Fibroblast of peridontal ligament (primary cell): ENCODE data around the gene KRTAP29-1.
A peak's percentile ranks its signal among the peaks of the same experiment; 100 is the strongest.
"Not testable (repeated sequence)": the region's sequence is repeated elsewhere in the genome, so short reads cannot be mapped to it uniquely, and the experiment has no call there.

ENCODE experiments used
- DNase-seq: peaks from one replicate; pipeline ENCODE4 v3.0.0-alpha.2; 2010; ENCODE audit errors: extremely low read depth

KRTAP29-1 gene, protein sequence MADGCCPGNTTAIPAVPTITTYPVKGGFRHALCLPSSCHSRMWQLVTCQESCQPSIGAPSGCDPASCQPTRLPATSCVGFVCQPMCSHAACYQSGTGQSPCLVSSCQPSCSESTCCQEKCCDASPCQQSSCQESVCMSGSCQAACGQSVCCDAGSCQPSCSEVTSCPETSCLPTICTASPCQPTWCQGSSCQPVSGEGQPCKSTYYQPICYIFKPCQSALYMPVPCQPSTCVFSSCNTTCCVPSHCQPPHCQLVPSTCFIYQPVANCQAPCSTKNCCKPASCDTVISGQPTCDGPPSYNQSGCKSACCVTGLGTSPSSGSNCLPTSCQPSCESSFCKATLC

DNA sequence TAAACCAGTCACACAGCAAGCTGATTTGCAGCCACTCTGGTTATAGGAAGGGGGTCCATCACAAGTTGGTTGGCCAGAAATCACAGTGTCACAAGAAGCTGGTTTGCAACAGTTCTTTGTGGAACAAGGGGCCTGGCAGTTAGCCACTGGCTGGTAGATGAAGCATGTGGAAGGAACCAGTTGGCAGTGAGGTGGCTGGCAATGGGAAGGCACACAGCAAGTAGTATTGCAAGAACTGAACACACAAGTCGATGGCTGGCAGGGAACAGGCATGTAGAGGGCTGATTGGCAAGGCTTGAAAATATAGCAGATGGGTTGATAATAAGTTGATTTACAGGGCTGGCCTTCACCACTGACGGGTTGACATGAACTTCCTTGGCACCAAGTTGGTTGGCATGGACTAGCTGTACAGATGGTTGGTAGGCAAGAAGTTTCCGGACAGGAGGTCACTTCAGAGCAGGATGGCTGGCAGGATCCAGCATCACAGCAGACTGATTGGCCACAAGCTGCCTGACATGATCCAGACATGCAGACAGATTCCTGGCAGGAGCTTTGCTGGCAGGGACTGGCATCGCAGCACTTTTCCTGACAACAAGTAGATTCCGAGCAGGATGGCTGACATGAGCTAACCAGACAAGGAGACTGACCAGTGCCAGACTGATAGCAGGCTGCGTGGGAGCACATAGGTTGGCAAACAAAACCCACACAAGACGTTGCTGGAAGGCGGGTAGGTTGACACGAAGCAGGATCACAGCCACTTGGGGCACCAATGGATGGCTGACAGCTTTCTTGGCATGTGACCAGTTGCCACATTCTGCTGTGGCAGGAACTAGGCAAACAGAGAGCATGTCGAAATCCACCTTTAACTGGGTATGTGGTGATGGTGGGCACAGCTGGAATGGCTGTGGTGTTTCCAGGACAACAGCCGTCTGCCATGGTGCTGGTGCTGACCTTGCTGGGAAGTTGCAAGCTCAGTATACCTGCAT lies at the start of gene KRTAP29-1:
KRTAP29-1 (minus strand) TSS at position 936 of the 986 bp plus-strand sequence; CDS start at position 936, 0 bp downstream.
- no peak for DNase-seq

DNA sequence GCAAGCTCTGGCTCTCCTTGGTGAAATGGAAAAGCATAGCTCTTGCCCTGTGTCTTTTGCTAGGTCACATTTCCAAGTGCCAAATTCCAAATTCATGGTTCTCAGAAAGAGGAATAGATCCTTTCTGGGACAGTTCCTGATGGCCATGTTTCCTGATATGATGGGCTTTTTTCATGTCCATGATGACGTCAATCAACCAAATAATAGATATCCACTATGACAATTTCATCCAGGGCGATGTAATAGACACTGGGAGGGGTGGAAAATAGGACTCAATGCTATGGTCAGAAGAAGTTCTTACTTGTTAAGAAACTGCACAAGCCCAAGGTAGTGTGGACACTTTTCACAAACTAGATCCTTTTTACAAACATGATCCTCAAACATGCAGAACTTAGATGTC lies 48.5 kb upstream of the KRTAP29-1 start:
- no peak for DNase-seq

DNA sequence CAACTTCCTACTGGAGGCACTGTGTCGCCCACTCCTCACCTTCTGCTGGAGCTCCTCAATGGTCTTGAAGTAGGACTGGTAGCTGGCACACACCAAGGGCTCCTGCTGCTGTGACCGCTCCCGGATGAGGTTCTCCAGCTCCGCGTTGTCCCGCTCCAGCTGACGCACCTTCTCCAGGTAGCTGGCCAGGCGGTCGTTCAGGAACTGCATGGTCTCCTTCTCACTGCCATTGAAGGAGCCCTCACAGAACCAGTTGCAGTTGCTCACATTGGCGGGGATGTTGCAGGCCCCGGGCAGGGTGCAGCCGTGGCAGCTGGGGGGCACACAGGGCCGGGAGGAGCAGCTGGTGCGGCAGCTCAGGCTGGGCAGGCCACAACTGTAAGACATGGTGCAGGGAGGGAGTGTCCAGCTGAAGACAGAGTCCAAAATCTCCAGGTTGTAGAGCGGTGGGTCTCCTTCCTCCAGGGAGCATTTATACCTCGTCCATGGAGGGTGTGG lies 47.8 kb upstream of the KRTAP29-1 start, which contains the start of gene KRT33A:
KRT33A (minus strand) TSS at position 448 of the 498 bp plus-strand sequence; CDS start at position 387, 61 bp downstream.
- not testable (repeated sequence) for DNase-seq

DNA sequence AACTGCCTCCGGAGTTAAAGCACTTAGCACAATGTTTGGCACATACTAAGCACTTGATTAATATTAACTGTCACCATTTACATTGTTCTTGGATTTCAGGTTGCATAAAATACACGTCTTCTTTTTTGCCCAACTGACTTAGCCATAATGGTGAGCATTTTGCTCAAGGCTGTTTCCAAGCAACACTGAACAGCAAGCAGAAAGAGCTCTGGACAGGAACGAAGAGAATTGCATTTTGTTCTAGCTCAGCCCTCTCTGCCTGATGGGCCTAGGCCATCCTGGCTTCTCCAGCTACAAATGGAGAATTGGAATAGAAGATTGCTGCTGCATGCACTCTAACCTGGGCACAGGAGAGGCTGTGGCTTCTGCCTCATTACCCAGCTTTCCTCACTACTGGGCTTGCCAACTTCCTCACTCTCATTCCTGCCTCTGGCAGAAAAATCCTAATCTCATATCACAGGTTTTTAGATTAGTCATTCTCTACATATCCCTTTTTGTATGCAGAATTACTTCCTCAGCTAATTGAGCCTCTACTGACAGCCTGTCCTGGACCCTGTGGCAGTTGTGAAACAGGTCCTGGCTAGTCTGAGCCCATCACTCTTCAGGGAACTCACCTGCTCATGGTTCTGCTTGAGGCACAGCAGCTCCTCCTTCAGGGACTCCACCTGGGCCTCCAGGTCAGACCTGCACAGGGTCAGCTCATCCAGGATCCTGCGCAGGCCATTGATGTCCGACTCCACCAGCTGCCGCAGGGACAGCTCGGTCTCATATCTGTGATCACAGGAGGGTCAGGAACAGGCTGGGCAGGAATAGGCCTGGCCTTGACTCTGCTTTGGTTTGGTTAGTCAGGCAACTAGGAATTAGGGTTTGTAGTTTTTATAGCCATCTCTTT lies 45.5 kb upstream of the KRTAP29-1 start:
- no peak for DNase-seq

DNA sequence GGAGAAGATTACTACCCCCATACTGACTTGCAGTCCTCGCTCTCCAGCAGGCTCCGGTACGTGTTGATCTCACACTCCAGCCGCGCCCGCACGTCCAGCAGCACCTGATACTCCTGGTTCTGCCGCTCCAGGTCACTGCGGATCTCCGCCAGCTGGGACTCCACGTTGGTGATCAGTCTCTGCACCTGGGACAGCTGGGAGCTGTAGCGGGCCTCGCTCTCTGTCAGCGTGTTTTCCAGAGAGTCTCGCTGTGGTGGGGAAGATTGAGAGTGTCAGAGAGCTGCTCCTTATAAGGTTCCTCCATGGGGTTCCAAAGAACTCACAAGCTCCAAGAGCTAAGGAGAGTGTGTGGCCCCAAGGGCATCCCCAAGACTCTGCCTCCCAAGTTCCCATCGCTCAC lies 43.8 kb upstream of the KRTAP29-1 start:
- not testable (repeated sequence) for DNase-seq

DNA sequence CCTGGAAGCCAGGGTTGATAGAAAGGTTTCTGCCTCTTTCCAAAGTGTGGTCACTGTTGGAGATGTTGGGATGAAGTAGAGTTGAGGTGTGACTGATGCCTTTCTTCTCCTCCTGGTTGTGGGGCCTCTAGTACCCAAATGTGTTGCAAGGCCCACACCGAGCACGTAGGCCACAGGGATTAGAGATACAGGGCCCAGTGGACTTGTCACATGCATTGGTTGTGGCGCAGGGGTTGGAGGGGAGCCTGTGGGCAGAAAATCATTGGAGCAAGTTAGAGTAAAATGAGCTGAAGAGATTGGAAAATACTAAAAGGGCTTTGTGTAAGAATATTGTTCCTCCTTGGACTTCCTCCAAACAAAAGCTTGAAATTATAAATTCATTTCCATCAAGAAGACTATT lies 43.3 kb upstream of the KRTAP29-1 start:
- DNase-seq = no peak

DNA sequence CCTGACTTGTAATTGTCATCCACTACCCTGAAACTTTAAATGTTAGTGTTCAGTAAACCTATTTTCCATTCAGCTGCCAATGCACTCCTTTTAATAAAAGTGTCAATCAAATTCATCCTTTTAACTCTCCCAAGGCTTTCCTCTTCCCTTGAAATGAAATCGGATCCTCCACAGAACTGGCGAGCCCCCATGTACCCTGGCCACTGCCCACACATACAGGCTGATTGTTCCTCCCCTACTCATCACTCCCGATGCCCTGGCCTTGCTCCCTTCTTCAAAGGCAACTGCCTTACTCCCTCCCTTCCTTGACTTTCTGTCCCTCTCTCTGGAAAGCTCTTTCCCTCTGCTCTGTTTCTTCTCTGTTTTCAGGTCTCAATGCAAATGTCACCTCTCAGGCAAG lies 40.4 kb upstream of the KRTAP29-1 start:
- DNase-seq = no peak

DNA sequence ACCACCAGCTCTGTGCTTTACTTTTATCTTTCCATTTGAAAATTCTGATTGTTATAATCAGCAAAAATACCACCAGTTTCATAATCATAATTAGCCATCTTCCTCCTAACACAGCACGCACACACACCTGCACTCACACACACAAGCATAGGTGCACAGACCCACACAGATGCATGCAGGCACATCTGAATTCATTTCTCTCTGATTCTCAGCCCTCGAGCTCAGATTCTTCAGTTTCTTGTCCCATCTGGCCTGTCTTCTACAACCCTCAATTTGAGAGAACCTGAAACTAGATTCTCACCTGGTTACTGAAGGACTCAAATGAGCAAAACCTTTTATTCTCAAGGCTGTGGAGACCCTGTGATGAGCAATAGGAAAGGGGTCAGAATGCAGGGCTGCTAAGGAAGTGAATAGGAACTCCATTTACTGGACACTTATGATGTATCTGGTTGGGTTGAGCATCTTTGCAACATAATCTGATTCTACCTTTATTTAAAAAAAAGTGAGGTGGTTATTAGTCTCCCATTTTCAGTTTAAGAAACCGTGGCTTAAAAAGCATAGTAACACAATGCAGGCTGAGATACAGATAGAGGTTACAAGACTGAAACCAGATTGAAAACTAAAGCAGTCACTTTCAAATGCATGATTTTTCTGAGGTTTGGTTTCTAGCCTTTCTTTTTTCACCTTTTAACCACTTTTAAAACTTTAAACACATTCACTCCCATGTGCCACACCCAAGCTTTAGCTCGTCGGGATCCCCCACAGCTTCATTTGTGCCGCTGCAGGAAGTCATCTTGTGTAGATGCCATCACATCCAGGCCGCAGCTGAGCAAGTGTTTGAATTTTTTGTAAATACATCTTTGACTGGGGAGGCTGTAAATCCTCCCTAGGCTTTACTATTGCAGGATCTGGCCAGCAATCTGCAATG lies 38.5 kb upstream of the KRTAP29-1 start:
- no peak for DNase-seq

DNA sequence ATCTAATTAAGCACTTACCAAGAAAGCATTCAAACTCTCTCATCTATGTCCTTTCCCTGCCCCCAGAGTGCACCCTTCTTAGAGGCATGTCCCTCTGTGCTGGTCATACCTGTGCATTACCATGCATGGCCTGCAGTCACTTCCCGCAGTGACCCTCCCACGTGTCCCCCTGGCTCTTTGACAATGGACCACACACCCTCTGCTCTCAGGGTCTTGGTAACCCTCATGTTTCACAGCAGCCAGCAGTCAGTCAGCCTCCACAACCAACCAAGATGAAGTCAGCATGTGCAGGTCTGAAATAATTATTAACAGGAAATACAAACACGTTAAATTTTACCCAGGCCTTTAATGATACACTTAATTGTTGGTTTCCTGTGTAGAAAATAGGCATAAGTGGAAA lies 37.8 kb upstream of the KRTAP29-1 start:
- no peak for DNase-seq

DNA sequence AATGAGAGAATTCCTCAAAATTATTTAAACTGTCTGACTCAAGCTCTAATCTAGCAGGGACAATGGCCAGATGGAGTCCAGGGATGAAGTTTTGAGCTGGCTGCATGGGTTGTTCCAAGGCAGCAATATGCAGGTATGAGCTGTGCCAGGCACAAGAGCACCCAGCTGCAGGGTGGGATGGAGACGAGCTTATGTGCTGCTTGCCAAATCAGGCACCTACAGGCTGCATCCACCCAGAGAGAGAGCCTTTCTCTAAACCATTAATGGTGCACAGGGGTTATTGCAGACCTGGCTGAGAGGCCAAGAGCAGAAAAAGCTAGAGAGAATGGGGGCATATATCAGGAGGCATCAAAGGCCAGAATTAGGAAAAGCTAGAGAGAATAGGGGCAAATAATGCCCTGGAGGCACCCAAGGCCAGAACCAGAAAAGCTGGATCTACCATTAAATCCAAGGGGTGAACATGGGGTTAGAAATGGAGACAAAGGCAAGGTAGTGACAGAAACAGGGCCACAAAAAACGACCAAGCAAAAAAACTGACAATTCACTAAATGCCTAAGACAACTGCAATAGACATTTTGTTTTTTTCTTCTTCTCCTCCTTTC lies 37.0 kb upstream of the KRTAP29-1 start:
- no peak for DNase-seq

DNA sequence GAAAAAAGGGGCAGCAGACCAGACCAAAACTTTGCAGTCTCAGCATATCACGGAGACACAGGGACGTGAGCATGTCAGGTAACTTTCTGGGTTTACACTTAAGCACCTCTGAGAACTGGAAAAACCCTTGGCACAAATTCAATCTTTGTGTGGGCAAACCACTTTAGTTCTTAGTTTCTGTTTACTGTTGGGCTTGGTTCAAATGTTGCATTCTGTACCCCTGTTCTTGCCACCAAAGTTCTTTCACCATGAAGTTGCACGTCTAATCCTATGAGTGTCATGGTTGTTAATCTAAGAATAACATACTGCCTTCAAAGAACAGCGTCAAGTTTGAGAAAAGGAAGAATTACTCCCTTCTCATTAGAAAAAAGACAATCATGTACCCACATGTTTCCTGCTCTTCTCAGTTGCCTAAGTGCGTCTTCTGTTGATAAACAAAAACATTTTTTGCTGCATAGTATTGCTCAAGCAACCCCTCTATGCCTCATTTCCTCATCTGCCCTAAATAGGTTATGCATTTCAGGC lies 36.4 kb upstream of the KRTAP29-1 start:
- peak; percentile 34 for DNase-seq

DNA sequence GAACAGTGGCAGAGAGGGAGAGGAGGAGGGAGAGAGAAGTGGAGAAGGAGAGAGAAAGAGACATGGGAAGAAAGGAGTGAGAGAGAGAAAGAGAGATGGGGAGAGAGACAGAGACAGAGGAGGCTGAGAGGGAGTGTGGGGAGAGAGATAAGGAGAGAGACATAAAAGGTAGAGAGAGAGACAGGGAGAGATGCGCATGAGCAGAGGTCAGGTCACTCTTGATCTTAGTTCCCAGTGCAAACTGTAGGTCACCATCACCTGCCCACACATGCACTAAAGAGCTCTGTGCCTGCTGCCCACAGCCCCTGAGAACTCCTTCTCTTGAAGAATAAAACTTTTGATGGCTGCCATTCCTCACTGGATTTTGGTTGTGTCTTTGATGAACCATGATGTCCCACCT lies 33.1 kb upstream of the KRTAP29-1 start:
- DNase-seq = no peak

DNA sequence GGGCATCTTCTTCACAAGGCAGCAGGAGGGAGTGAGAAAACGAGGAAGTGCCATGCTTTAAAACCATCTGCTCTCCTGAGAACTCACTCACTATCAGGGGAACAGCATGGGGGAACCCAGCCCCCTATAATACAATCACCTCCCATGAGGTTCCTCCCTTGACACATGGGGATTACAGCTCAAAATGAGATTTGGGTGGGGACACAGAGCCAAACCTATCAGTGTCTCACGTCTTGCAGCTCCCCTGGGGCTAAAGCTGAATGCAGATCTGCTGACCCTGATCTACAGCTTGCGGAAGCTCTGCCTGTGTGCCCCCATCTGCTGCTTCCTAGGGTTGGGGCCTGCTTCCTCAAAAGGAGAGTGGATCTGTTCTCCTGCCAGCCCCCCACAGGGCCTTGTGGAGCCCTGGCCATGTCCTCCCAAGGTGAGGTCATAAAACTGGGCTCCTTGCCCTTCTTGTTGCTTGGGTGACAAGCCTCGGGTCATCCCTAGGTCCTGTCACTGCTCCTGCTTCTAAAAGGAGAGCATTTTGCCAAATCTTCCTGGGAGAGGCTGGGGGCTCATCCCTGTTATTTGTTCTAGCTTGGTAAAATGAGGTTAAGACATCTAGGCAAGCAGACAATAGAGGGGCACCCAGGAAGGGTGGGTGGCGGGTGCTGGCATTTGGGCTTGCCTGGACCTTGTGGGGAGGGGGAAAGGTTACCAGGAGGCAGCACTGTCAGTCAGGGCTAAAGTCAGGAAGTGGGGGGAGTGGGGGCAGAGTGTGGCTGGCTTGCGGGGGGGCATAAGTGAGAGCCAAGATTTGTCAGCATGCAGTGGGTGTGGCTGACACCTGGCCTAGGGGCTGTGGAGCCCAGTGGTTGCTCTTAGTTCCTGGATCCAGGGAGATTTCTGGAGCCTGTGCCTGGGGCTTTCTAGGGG lies 32.0 kb upstream of the KRTAP29-1 start:
- no peak for DNase-seq

DNA sequence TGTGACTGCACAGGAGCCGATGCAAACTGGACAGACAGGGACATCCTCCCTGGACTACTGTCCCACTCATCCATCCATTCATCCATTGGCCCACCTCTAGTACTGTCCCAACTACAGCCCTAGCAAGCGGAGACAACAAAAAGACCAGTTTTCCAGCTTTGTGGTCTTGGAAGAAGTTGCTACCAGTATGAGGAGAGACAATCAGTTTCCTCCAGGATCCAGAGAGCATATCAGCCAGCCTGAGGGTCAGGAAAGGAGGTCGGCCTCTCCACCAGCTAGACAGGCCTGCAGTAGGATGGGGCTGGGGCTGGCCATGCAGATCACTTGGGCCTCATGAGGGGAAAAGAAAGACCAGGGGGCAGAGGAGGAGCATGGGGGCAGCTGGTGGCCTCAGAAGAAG lies 31.2 kb upstream of the KRTAP29-1 start:
- DNase-seq = no peak

DNA sequence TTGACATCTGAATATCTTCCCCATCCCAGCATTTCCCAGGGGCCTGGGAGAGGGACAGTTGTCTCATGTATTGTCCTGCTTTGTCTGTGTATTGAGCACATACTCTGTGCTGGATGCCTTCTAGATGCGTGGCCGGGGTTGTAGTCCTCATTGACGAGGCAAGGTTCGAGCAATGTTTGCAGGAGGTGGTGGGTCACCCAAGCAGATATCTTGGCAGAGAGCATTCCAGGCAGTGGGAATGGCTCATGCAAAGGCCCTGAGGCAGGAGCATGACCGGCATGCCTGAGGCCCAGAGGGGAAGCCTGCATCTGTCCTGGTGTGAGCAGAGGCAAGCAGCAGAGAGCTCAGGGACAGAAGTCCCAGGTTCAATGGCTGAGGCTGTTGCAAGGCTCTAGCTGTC lies 30.4 kb upstream of the KRTAP29-1 start:
- DNase-seq = no peak

DNA sequence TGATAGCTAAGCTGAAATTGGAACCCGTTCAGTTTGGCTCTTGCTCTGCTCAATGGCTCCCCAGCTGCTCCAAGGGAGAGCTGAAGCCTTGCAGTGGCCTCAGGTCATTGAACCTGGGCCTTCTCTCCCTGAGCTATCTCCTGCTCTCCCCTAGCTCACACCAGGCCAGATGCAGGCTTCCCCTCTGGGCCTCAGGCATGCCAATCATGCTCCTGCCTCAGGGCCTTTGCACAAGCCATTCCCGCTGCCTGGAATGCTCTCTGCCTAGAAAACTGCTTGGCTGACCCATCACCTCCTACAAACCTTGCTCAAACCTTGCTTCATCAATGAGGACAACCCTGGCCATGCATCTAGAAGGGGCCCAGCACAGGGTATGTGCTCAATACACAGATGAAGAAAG lies 29.6 kb upstream of the KRTAP29-1 start:
- DNase-seq = no peak

DNA sequence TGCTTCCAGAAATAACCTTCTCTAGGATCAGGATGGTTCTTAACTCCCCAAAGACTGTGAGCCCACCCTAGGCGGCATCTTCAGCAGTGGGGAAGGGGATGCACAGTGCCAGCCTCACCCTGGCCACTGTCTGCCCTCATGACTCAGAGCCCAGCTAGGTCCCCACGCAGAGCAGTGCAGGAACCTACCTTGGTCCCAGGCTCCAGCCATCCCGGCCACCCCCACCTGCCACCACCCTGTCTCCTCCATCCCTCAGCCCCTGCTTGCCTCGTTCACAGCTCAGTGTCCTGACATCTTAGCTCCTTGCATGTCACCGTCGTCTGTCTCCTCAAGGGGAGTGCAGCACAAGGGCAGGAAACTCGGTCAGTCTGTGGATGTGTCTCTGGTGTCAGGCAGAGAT lies 29.0 kb upstream of the KRTAP29-1 start:
- DNase-seq = no peak

DNA sequence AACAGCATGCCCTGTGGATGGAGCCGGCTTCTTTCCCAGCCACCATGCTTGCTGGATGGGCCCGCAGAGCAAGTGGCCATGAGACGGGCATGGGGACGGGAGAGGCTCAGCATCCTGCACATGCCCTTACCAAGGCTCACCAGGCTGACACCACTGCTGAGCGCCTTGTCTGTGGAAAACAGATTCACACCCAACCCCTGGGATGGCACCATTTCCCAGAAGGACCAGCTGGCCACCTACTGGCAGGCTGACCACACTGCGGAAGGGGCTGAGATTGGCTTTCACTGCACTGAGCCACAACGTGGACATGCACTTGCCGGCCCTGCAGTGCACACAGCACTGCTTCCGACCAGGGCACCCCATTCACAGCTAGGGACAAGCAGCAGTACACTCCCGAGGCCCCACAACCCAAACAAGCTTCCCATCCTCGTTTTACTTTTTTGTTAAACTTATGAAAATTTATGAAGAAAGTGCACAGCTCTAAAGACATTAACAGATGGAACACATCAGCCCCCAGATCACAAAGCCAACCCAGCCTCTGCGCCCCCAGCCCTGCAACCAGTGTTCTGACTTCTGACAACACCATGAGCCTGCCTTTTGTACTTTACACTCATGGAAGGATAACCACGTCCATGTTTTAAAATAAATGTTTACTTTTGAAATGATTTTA lies 26.8 kb upstream of the KRTAP29-1 start:
- peak; percentile 56 for DNase-seq
